Measurements from ENCODE around the gene MANBA.

- no peak for TF ChIP-seq POLR2A (IDR thresholded peaks at IDR 0.05; ENCODE audit: low read depth, low read length)
- no peak for TF ChIP-seq CTCF (conservative IDR thresholded peaks at IDR 0.05; ENCODE audit: low read depth, low read length)
- TF ChIP-seq RAD21 (IDR thresholded peaks at IDR 0.05; ENCODE audit: low read length): no peak
- no peak for TF ChIP-seq RCOR1 (IDR thresholded peaks at IDR 0.05; ENCODE audit: insufficient replicate concordance, low read length)
- TF ChIP-seq CEBPB (IDR thresholded peaks at IDR 0.05; ENCODE audit: low read depth, low read length): no peak
- no peak for TF ChIP-seq ELK1 (IDR thresholded peaks at IDR 0.05; ENCODE audit: borderline replicate concordance, low read depth, low read length)
- no peak for TF ChIP-seq MAZ (IDR thresholded peaks at IDR 0.05; ENCODE audit: borderline replicate concordance, low read depth, low read length)
Measured at GRCh38 chr4:102807345-102807744, 46.6 kb upstream of the MANBA start.
